GM12864 (cell line): ENCODE measurements around the gene HS6ST2.

Experiments
- DNase-seq: peaks from one replicate; pipeline ENCODE4 v3.0.0-alpha.2; 2011; ENCODE audit warnings: low read depth
- H3K4me3 ChIP-seq: 2 replicates; pipeline ENCODE4 v1.5.1; 2011; ENCODE audit warnings: mild to moderate bottlenecking, low read depth, low read length, control low read depth
- TF ChIP-seq, protein P1 (sequence below): IDR thresholded peaks from 2 replicates; pipeline ENCODE4 v1.5.1; 2011; ENCODE audit warnings: low read depth, mild to moderate bottlenecking, moderate library complexity, low read length, control low read depth, inconsistent platforms; ENCODE audit errors: missing control alignments

HS6ST2 gene

DNA sequence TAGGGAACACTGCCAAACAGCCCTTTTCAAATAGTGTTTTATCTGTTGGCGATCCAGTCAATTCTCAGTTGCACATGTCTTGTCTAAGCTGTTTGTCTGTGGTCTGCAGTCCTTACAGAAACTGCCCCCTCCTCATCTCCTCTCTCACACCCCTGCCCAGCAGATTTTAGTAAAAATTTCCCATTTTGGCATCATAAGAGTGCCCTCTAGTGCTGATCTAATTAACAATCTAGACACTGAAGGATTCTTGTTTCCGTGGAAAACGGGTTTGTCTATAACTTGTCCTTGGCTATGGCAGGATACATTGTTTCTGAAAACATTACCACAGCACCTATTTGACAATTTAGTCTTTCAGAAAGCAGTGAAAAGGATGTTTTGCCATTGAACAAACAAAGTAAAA, 242.4 kb downstream of the HS6ST2 start:
- H3K4me3 ChIP-seq = no peak overlapping the region
- TF ChIP-seq, protein P1, sequence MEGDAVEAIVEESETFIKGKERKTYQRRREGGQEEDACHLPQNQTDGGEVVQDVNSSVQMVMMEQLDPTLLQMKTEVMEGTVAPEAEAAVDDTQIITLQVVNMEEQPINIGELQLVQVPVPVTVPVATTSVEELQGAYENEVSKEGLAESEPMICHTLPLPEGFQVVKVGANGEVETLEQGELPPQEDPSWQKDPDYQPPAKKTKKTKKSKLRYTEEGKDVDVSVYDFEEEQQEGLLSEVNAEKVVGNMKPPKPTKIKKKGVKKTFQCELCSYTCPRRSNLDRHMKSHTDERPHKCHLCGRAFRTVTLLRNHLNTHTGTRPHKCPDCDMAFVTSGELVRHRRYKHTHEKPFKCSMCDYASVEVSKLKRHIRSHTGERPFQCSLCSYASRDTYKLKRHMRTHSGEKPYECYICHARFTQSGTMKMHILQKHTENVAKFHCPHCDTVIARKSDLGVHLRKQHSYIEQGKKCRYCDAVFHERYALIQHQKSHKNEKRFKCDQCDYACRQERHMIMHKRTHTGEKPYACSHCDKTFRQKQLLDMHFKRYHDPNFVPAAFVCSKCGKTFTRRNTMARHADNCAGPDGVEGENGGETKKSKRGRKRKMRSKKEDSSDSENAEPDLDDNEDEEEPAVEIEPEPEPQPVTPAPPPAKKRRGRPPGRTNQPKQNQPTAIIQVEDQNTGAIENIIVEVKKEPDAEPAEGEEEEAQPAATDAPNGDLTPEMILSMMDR = no peak
- DNase-seq = no peak

DNA sequence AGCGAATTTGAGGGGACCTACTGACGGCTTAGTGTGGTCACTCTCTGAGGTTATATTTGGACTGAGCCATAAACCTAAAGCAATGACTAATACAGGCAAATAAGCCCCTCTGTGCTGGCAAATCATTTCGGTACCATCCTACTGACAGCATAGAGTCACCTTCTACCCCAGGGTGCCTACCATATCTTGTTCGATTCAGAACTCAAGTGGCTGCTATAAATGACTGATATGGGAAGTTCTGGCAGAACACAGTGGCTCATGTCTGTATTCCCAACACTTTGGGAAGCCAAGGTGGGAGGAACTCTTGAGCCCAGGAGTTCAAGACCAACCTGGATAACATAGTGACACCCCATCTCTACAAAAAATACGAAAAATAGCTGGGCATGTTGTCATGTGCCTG, 243.5 kb downstream of the HS6ST2 start:
- no peak overlapping the region for H3K4me3 ChIP-seq
- TF ChIP-seq, protein P1 = no peak
- DNase-seq = no peak

DNA sequence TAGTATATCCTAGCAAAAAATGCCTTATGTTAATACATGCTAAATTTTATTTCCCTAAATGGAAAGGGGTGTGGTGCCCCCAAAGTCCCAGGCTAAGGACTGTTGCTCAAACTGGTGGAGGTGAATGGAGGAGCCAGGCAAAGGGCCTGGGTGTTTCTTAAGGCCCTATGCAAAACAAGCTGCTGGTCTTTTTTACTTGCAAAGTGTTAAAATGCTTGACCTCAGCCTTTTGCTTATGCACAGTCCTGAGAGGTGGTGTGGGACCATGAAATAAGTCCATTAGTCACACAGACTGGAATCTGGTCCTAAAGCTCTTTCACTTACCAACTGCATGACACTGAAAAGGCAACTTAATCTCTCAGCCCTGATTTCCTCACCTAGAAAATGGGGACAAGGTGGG, 246.1 kb downstream of the HS6ST2 start:
- TF ChIP-seq, protein P1 = no peak
- H3K4me3 ChIP-seq = no peak overlapping the region
- DNase-seq = no peak

DNA sequence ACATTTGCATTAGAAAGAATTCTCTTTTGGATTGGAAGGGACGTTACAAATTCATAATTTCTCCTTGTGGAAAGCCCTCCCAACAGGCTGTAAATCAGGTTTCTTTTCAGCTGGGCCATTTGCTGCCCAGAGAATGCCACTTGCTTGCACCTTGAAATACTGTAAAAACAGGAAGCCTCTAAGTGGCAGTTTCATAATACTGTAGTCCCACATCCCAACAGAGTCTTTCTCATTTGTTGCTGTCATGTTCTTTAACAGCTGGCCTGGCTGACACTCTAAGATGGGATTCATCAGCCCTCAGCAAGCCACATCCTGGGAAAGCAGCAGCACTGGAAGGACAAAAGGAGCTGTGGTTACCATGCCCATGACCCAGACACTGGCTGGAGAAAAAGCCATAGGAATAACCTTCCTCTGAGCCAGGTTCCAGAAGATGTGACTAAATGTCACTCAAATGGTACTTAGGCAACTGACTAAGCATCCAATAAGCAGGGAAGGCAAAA, 247.7 kb downstream of the HS6ST2 start:
- no peak for DNase-seq
- TF ChIP-seq, protein P1 = no peak
- no peak overlapping the region for H3K4me3 ChIP-seq

DNA sequence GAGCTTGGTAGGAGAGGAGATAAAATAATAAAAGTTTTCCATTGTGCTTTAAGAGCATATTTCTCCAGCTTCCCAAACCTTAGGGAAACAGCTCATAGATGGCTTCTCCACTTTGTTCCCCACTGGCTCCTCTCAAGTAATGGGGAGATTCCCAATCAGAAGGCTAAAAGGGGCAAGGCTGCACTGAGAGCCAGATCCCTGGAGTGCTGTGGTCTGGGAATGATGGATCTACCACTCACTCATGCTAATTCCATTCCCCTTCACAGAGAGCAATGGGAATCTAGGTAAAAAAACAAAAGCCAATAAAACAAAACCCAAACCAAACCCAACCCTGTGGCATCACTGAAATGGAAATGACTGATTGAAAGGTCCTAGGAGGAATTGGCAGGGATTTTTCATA, 249.9 kb downstream of the HS6ST2 start:
- H3K4me3 ChIP-seq = no peak overlapping the region
- DNase-seq = no peak
- TF ChIP-seq, protein P1 = no peak

DNA sequence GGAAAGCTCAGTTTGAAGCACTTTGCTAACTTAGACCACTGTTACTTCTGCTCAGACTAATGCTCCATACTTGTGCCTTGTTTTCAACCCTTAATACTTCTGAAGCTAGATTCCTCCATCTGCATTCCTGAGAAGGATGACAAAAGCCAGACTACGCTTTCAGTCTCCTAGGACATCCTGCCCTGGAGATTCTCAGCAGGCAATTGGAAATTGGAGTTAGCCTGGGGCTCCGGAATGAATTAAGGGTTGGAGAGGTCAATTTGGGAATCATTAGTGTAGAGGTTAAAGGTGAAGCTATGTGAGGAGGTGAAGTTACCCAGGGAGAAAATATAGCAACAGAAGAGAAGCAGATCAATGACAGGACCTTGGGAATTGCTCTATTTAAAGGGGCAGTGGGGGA, 253.7 kb downstream of the HS6ST2 start:
- DNase-seq = no peak
- H3K4me3 ChIP-seq = no peak overlapping the region
- TF ChIP-seq, protein P1 = no peak

DNA sequence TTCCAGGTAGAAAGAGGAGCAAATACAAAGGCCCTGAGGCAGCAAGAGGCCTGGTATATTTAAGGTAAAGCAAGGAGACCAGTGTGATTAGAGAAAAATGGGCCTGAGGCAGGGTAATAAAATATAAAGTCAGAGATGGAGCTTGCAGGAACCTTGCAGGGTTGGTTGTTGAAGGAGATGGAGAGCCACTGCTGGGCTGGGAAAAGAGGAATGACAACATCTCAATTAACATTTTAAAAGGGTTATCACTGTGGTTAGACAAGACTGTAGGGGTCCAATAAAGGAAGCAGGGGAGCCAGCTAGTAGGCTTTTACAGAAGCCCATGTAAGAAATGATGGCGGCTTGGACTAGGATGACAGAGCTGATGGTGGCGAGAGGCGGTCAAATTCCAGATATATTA, 264.0 kb downstream of the HS6ST2 start:
- no peak for DNase-seq
- TF ChIP-seq, protein P1 = no peak
- H3K4me3 ChIP-seq = no peak overlapping the region
